Measurements from ENCODE around the gene GALNT7. TPM values are rescaled to one million over a fixed set of nuclear protein-coding genes. Genes with fewer than 3 reads are reported as not detected.
"Not testable (repeated sequence)": the region's sequence is repeated elsewhere in the genome, so short reads cannot be mapped to it uniquely, and the experiment has no call there.

Gene GALNT7
- total RNA-seq, 1 donor from 2014 or later = 31.1 TPM

GRCh38 chr4:173214661-173215060, 46.0 kb downstream of the GALNT7 start:
- DNase-seq (ENCODE audit: low read depth) = no peak
- no peak overlapping the region for H3K4me3 ChIP-seq (ENCODE audit: low read depth, low read length)
- TF ChIP-seq, protein P1, sequence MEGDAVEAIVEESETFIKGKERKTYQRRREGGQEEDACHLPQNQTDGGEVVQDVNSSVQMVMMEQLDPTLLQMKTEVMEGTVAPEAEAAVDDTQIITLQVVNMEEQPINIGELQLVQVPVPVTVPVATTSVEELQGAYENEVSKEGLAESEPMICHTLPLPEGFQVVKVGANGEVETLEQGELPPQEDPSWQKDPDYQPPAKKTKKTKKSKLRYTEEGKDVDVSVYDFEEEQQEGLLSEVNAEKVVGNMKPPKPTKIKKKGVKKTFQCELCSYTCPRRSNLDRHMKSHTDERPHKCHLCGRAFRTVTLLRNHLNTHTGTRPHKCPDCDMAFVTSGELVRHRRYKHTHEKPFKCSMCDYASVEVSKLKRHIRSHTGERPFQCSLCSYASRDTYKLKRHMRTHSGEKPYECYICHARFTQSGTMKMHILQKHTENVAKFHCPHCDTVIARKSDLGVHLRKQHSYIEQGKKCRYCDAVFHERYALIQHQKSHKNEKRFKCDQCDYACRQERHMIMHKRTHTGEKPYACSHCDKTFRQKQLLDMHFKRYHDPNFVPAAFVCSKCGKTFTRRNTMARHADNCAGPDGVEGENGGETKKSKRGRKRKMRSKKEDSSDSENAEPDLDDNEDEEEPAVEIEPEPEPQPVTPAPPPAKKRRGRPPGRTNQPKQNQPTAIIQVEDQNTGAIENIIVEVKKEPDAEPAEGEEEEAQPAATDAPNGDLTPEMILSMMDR (conservative IDR thresholded peaks at IDR 0.05; ENCODE audit: low read depth, low read length) = no peak

DNA sequence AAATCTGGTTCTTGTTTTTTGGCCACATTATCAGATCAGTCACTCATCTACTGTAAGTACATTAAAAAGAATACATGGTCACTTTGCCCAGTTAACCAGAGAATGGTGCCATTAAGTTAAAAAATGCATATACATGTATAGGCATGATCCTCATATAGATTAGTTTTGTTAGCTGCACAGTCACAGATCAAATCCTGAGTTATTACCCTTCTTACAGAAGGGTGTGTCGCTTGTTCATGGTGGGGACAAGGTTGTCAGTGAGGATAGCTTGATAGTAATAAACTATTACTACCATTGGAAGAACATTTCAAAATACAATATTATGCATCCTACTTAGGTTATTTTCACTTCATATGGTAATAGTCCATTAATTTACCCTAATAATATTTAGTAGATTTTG, 48.5 kb downstream of the GALNT7 start:
- no peak for DNase-seq (ENCODE audit: low read depth)
- H3K4me3 ChIP-seq (ENCODE audit: low read depth, low read length) = no peak overlapping the region
- TF ChIP-seq, protein P1 (conservative IDR thresholded peaks at IDR 0.05; ENCODE audit: low read depth, low read length) = no peak

- no peak overlapping the region for H3K4me3 ChIP-seq (ENCODE audit: low read depth, low read length)
- no peak for DNase-seq (ENCODE audit: low read depth)
- TF ChIP-seq, protein P1 (conservative IDR thresholded peaks at IDR 0.05; ENCODE audit: low read depth, low read length) = no peak
Observed at GRCh38 chr4:173217727-173218126, 49.1 kb downstream of the GALNT7 start.

GRCh38 chr4:173218411-173219125, 50.0 kb downstream of the GALNT7 start:
- no peak overlapping the region for H3K4me3 ChIP-seq (ENCODE audit: low read depth, low read length)
- TF ChIP-seq, protein P1 (conservative IDR thresholded peaks at IDR 0.05; ENCODE audit: low read depth, low read length) = no peak
- no peak for DNase-seq (ENCODE audit: low read depth)

DNA sequence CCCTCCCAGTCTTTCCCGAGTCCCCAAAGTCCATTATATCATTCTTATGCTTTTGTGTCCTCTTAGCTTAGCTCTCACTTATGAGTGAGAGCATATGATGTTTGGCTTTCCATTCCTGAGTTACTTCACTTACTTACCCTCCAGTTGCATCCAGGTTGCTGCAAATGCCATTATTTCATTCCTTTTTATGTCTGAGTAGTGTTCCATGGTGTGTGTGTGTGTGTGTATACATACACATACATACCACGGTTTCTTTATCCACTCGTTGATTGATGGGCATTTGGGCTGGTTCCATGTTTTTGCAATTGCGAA, 50.5 kb downstream of the GALNT7 start:
- DNase-seq (ENCODE audit: low read depth) = not testable (repeated sequence)

DNA sequence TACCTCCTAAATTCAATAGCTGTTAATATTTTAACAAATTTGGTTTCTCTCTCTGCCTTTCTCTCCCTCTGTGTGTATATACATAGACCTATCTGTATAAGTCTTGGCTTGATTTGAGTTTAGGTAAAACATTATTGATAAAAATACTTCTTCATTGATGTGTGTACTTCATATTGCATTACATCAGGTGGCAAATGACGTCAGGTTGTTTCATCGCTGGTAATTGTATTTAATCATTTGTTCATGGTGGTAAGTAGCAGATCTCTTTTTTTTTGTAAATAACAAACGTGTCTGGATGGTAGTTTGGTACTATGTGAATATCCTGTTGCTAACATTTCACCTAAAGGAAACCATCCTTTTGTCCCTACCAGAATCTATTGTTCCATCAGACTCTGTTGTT, 55.1 kb downstream of the GALNT7 start:
- TF ChIP-seq, protein P1 (conservative IDR thresholded peaks at IDR 0.05; ENCODE audit: low read depth, low read length) = no peak
- no peak overlapping the region for H3K4me3 ChIP-seq (ENCODE audit: low read depth, low read length)
- DNase-seq (ENCODE audit: low read depth) = no peak

More for the DNA sequence above, 50.5 kb downstream of the GALNT7 start:
- not testable (repeated sequence) for H3K4me3 ChIP-seq (ENCODE audit: low read depth, low read length)

DNA sequence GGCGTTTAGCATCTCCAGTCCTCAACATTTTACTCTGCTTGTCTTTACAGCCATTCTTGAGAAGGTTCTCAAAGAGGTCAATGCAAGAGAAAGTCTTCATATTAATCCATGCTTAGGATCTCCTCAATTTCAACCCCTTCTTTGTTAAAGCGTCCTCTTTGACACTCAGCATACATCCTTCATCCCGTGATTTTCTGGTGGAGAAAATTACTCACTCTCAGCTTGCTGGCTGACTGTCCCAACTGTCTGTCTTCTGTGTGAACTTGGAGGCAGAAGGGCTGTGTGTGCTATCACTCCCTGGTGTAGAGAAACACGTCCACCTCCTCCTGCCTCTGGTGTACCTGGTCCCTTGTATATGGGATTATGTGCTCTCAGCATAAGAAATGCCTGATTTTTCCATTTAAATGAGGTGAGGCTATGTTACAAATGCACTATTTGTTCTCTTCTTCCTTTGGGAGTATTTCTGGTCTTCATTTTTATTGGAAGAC, 57.8 kb downstream of the GALNT7 start:
- TF ChIP-seq, protein P1 (conservative IDR thresholded peaks at IDR 0.05; ENCODE audit: low read depth, low read length) = no peak
- DNase-seq (ENCODE audit: low read depth) = no peak
- H3K4me3 ChIP-seq (ENCODE audit: low read depth, low read length) = no peak overlapping the region

All from epithelial cell of proximal tubule (primary cell).